Activated gamma-delta T cell (primary cell): ENCODE data around the gene HSPG2.
"Not testable (repeated sequence)": the region's sequence is repeated elsewhere in the genome, so short reads cannot be mapped to it uniquely, and the experiment has no call there.

Source experiments
- DNase-seq: peaks from one replicate; lab custom pipeline; 2025; lab: John Stamatoyannopoulos, UW

HSPG2 gene

GRCh38 chr1:21955501-21956281 is 18.6 kb upstream of the HSPG2 start:
- no peak for DNase-seq

GRCh38 chr1:21955058-21955457 is 17.9 kb upstream of the HSPG2 start:
- DNase-seq, result no peak

- DNase-seq, result no peak
Observed at GRCh38 chr1:21952786-21953520, 15.8 kb upstream of the HSPG2 start.

GRCh38 chr1:21951226-21951870 is 14.2 kb upstream of the HSPG2 start:
- no peak for DNase-seq

GRCh38 chr1:21950734-21951133 is 13.6 kb upstream of the HSPG2 start:
- no peak for DNase-seq

DNA sequence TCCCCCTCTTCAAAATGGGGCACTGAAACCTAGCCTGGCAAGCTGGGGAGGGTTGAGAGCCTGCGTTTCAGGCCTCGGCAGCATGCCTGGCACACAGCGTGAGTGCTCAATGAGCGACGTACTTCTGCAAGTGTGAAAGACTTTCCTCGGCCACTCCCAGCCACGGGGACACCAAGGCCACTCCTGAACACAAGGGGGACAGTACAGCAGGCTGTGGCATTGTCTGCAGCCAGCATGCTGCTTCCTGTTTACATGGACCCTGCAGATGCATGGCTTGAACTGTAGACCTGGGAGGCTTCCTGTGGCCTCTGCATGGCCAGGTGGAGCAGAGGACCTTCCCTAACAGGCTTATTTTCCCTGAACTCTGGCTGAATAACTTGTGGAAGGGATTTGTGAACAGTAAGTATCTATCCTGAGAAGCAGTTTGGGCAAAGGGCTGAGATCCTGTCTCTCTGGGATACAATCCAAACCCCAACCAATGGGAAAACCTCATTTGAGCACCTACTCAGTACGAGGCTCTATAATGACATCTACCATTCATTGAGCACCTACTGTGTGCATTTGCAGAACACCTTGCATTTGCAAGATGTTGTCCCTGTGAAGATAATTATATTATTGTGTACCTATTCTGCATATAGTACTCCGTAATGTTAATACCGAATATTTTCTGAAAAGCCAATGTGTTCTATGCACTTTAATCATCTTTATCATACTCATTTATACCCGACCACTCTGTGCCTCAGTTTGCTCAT is 9.9 kb upstream of the HSPG2 start:
- DNase-seq, result no peak

- DNase-seq, result no peak
Observed at GRCh38 chr1:21944733-21945073, 7.6 kb upstream of the HSPG2 start.

DNA sequence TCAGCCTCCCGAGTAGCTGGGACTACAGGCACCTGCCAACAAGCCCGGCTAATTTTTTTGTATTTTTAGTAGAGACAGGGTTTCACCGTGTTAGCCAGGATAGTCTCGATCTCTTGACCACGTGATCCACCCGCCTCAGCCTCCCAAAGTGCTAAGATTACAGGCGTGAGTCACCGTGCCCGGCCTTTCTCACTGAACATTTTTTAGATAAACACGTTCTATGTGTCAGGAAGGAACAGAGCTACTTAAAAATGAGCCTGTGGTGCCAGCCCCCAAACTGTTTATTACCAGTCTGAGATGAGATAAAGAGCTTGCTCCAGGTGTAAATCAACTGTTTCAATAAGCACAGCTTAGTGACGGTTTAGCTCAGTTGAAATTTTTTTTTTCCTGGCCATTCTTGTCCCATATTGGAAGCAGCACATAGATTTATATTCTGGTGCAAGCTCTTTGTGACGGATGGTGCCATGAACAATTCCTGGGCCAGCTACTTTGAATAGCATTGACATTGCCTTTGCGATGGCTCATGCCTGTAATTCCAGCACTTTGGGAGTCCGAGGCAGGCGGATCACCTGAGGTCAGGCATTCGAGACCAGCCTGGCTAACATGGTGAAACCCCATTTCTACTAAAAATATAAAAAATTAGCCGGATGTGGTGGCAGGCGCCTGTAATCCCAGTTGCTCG is 6.0 kb upstream of the HSPG2 start:
- DNase-seq, result not testable (repeated sequence)

- no peak for DNase-seq
Observed at GRCh38 chr1:21942464-21942863, 5.4 kb upstream of the HSPG2 start.

DNA sequence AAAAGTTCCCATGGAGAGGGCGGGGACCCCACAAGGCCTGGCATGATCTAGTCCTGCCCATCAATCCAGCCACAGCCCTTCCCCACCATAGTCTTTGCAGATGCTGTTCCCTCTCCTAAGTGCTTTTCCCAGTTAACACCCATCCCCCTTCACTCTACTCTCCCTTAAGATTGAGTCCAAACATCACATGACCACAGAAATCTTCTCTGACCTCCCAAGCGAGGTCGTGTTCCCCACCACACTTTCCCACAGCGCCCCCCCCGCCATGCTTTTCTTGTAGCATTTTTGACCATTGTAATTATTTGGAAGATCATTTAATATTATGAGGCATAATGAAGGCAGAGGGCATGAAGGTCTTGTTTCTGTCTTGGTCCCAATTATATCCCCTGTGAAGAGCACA is 4.3 kb upstream of the HSPG2 start:
- no peak for DNase-seq

DNA sequence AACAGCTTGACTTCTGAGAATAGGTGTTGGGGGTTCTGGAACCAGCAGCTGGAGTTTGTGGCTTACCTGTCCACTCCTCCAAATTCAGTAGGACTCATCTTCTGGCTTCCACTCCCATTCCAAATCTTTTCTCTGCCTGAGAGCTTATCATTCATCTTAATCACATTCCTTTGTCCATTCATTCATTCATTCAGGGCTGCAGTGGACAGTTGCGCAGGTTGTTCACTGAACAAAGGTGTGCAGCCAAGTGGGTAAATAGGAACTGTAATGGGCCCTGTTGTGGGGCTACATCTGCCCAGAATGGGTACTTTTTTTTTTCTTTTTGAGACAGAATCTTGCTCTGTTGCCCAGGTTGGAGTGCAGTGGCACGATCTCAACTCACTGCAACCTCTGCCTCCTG is 3.4 kb upstream of the HSPG2 start:
- DNase-seq, result no peak

- DNase-seq, result no peak
Observed at GRCh38 chr1:21939650-21940374, 2.7 kb upstream of the HSPG2 start.

DNA sequence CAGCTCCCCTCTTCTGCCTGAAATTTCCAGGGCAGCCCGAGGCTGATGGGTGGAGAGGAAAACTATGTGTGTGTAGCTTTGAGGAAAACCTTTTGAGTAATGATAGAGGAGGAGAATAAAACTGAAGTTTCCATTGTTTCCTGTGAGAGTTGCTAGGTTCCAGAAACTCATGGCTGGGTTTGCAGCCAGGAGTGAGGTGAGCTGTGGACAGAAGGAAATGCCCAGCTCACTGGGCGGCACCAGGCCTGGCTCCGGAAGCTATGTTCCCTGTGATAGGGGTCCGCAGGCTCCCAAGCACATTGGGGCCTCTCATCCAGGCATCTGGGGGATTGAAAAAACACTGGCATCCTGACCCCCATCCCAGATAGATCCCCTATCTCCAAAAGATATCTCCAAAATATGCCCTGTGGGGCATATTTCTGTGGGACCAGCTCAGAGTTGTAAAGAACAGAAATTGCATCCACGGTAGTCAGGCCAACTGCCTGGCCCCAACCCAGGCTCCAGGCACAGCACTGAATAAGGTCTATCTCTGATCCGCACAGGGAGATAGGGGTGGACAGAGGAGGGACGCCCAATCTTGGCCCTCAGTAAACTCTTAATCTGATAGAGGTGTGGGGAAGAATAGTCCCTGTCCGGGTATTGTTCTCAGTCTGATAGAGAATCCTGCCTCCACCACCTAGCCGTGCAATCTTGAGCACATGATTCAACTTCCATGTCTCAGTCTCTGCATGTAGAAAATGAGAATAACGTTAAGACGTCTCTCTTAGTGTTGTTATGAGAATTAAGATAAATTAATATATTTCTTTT is 1.8 kb upstream of the HSPG2 start:
- DNase-seq, result no peak

DNA sequence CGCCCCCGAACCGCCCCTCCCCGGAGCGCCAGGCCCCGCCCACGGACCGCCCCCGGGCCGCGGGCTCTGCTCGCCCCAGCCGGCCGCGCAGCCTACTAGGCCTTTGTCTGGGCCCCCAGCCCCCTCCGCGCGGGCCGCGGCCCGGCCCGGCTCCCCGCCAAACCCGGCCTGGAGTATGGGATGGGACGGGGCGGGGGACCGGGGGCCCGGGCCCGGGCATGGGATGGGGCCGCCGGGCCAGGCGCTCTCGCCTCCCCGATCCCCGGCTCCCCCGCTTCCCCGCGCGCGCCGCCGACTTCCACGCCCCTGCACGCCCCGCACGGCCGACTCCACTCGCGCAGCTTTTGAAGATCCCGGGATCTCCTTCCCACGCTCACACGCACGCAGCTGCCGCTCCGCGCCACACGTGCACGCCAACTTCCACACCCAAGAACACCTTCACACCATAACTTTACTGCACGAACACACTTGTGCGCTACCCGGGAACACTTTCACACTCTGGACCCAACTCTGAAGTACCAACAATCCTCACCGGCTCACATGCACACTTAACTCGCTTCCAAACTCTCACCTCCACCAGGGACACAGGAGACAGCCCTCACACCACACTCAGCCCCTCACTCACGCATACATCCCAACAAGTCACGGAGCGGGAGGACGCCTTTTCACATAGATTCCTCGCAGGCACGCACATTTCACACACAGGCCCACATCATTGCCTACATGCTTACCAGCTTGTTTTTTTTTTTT is 437 bp upstream of the HSPG2 start:
- peak; percentile 45 for DNase-seq

GRCh38 chr1:21936366-21937031 is 611 bp downstream of the HSPG2 start:
- no peak for DNase-seq

DNA sequence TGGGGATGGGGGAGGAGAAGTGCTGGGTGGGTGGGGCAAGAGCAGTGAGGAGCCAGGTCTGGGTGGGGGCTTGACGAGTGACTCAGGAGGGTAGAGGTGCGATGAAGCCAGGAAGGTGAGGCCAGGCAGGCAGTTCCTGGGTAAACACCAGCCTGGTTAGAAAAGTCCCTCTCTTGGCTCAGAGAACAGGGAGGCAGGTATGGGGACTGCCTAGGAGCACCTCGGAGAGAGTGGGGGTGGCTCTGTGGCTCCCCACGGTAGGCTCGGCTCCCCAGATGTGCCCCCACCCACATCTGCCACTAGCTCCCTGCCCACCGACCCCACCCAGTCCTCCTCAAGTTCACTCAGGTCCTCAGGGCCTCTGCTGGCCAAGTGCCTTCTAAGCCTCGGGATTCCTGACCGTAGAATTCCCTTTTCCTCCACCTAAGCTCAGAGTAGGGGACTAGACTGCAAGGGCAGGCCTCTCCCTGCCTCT is 1.2 kb downstream of the HSPG2 start:
- no peak for DNase-seq

GRCh38 chr1:21935393-21935804 is 1.7 kb downstream of the HSPG2 start:
- DNase-seq, result no peak

DNA sequence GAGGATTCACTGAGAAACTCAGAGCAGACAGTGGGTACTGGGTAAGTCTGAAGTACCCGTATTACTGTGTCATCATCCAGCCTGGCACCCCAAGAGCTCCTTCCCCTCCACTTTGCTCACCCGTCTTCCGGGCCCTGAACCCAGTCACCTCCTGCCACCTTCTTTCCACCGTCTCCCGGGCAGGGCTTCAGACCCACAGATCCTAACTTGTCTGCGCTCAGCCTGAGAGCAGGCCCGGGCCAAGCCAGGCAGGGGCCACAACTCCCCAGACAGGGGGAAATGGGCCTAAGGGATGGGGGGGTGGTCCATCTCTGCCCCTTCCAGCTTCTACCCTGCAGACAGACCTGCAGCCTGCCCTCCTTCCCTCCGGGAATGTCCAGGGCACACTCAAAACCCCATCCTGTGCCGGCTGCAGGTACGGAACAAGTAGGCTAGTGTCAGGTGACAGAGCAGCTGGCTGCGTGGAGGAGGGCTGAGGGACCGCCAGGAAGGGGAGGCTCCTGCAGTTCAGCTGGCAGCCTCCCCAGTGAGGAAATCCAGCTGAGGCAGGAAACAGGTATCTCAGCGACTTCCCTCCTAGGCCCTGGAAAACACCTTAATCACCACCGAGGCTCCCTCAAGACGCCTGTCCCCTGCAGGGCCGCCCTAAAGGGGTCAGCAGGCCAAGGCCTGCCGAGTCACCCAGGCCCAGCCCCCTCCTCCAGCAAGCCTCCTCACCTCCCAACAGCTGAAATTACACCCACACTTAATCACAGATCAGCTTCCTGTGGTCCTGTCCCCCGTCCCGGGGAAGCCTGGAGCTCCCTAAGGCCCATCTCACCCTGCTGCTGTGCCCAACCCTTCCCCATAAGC is 3.5 kb downstream of the HSPG2 start:
- no peak for DNase-seq
